Sigmoid colon (tissue), 7 donors: ENCODE results near the gene LEMD2. TPM values are rescaled to one million over a fixed set of nuclear protein-coding genes. Genes with fewer than 3 reads are reported as not detected.

Source experiments
- DNase-seq: peaks from one replicate; pipeline ENCODE4 v3.0.0-alpha.2; 2019
- H3K27ac ChIP-seq, 4 donors: fragments of 200-600 bp; sonication (generic); one replicate each; pipeline ENCODE4 v1.5.1; 2016 to 2019; ENCODE audit warnings: mild to moderate bottlenecking in 1 of 4
- H3K27me3 ChIP-seq, 3 donors: fragments of 200-600 bp; sonication (generic); one replicate each; pipeline ENCODE4 v1.5.1; 2019; ENCODE audit warnings: mild to moderate bottlenecking in 1 of 3
- H3K36me3 ChIP-seq, 4 donors: fragments of 200-600 bp; sonication (generic); one replicate each; pipeline ENCODE4 v1.5.1; 2016 to 2019
- H3K4me1 ChIP-seq, 4 donors: fragments of 200-600 bp; sonication (generic); one replicate each; pipeline ENCODE4 v1.5.1; 2017 to 2019
- H3K4me3 ChIP-seq, 4 donors: fragments of 200-600 bp; sonication (generic); one replicate each; pipeline ENCODE4 v1.5.1; 2017 to 2019; ENCODE audit warnings: mild to moderate bottlenecking in 2 of 4, moderate library complexity in 1 of 4
- H3K9me3 ChIP-seq, 4 donors: fragments of 200-600 bp in 3 of 4; sonication (generic) in 3 of 4; one replicate each; pipeline versions ENCODE4 v1.5.1 to v1.6.1; 2013 to 2019
- EP300 ChIP-seq, 4 donors: sonication (generic); formaldehyde crosslinking; IDR thresholded peaks; one replicate each; pipeline ENCODE4 v1.6.1; 2017; ENCODE audit warnings: antibody characterized with exemption in 4 of 4
- POLR2A ChIP-seq, 2 donors: fragments of 450-650 bp; IDR thresholded peaks; one replicate each; pipeline ENCODE4 v1.6.1; 2016; ENCODE audit warnings: antibody characterized with exemption in 2 of 2, mild to moderate bottlenecking in 2 of 2, moderate library complexity in 2 of 2
- POLR2AphosphoS5 ChIP-seq, 4 donors: sonication (generic); formaldehyde crosslinking; IDR thresholded peaks; one replicate each; pipeline ENCODE4 v1.6.1; 2017; ENCODE audit warnings: antibody characterized with exemption in 4 of 4
- WGBS, 2 donors: extraction: QIAGEN DNeasy Blood & Tissue Kit; methylation state at CpG; one replicate each; pipeline ENCODE4 v1.1.7; 2013; 5-methylcytosine and 5-hydroxymethylcytosine counted together
- intact Hi-C: fragments of 100-400 bp; cut with DNase I; formaldehyde crosslinking; loops from one replicate; pipeline ENCODE4 v1.15.1; 2023
- polyA plus RNA-seq, 3 donors: library from polyadenylated mRNA; stranded (reverse); fragments of 200-250 nt; gene quantifications; one replicate each; pipeline ENCODE4 v1.2.3, GENCODE V29; 2013
- total RNA-seq, 4 donors: library from RNA; depleted of rRNA; stranded (reverse); fragments of >200 nt; gene quantifications; one replicate each; pipeline ENCODE4 v1.1.0, GENCODE V29; 2016
- TF ChIP-seq, protein P1 (sequence below), 4 experiments: fragments of 450-650 bp in 3 of 4; fragments of 200-600 bp in 1 of 4; IDR thresholded peaks; one replicate each; pipeline ENCODE4 v1.5.1; 2016 to 2019; ENCODE audit warnings: antibody characterized with exemption in 4 of 4, mild to moderate bottlenecking in 3 of 4, moderate library complexity in 2 of 4
- donor health status: healthy with polysubstance abuse.
- donor health status: Bipolar disorder and iron deficiency.
- donor health status: healthy.

Gene LEMD2
- total and polyA plus RNA-seq, 7 donors = 17.6 to 71.6 (median 38.3) TPM

DNA sequence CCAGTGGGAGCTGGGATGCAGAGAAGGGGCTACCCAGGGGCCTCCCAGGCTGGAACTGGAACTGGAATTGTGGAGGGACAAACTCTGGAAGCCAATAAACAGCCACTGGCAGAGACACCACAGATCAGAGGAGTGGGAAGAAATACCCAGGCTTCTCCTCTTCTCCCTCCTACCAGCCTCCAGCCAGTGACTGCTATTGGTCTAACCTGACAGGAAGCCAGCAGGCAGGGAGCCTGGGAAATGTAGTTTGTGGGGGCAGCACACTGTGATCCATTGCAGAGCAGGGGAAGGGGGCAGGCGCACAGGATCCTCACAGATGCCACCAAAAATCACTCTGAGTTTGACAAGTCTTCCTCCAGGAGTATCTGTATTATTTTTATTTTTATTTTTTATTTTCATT, 26.9 kb upstream of the LEMD2 start:
- intact Hi-C loops = no loop called here
- no peaks in the 10 kb centered on the region for H3K9me3 ChIP-seq
- peaks cover 0 to 44% (median 22%) of the 10 kb centered on the region in 3 donors for H3K27me3 ChIP-seq
- H3K4me3 ChIP-seq = no peak overlapping the region
- TF ChIP-seq POLR2A (IDR thresholded peaks at IDR 0.05) (no peak), POLR2AphosphoS5 (IDR thresholded peaks at IDR 0.05) (no peak), EP300 (IDR thresholded peaks at IDR 0.05) (no peak)
- TF ChIP-seq, protein P1, sequence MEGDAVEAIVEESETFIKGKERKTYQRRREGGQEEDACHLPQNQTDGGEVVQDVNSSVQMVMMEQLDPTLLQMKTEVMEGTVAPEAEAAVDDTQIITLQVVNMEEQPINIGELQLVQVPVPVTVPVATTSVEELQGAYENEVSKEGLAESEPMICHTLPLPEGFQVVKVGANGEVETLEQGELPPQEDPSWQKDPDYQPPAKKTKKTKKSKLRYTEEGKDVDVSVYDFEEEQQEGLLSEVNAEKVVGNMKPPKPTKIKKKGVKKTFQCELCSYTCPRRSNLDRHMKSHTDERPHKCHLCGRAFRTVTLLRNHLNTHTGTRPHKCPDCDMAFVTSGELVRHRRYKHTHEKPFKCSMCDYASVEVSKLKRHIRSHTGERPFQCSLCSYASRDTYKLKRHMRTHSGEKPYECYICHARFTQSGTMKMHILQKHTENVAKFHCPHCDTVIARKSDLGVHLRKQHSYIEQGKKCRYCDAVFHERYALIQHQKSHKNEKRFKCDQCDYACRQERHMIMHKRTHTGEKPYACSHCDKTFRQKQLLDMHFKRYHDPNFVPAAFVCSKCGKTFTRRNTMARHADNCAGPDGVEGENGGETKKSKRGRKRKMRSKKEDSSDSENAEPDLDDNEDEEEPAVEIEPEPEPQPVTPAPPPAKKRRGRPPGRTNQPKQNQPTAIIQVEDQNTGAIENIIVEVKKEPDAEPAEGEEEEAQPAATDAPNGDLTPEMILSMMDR (IDR thresholded peaks at IDR 0.05) = no peak
- no peak overlapping the region for H3K27ac ChIP-seq
- H3K36me3 ChIP-seq = no peaks in the 10 kb centered on the region
- WGBS, 2 donors = 17 to 62% methylated on average over 1 of the region's 1 CpG
- DNase-seq = no peak
- no peaks in the 10 kb centered on the region for H3K4me1 ChIP-seq

- 67 to 73% methylated on average over 19 of the region's 19 CpGs for WGBS, 2 donors
- no peaks in the 10 kb centered on the region for H3K4me1 ChIP-seq
- H3K4me3 ChIP-seq = no peak overlapping the region
- H3K36me3 ChIP-seq = no peaks in the 10 kb centered on the region
- H3K27me3 ChIP-seq = peaks cover 0 to 46% (median 22%) of the 10 kb centered on the region in 3 donors
- DNase-seq = no peak
- no peak overlapping the region for H3K27ac ChIP-seq
- intact Hi-C loops = no loop called here
- TF ChIP-seq, protein P1 (IDR thresholded peaks at IDR 0.05) = no peak
- no peak for TF ChIP-seq EP300 (IDR thresholded peaks at IDR 0.05)
- no peak for TF ChIP-seq POLR2A (IDR thresholded peaks at IDR 0.05)
- TF ChIP-seq POLR2AphosphoS5 (IDR thresholded peaks at IDR 0.05) = no peak
- H3K9me3 ChIP-seq = no peaks in the 10 kb centered on the region
Measured at GRCh38 chr6:33813990-33814985, 25.4 kb upstream of the LEMD2 start.

DNA sequence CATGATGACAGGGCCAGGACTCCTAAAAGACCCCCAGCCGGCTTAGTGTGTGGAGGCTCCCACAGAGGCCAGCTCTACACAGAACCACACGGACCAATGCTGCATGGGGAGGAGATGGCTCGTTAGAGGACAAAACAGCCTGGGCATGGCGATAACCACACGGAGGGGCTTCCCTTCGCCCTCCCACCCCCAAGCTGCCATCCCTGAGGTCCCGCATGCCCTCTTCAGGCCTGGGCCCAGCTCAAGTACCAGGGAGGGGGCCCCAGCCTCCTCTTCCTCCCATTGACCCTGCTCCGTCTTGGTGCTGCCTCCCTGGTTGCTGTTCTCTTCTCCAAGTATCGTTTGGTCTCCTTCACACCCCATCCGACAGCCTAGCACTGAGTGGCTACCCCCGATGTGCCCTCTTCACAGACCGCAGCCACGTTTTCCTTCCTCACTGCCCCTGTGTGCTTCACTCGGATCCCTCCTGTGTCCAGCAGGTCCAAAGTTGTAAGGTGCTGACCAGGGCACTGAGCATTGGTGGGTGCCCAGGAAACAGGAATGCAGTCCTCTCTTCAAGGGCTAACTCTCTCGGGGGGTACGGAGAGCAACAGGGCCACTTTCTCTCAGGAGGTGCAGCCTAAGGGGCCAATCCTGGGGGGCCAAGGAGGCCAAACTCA, 24.4 kb upstream of the LEMD2 start:
- intact Hi-C loops = no loop called here
- Histone ChIP-seq H3K9me3 (no peaks in the 10 kb centered on the region), H3K27ac (no peak overlapping the region), H3K36me3 (no peaks in the 10 kb centered on the region), H3K27me3 (peaks cover 0 to 55% (median 22%) of the 10 kb centered on the region in 3 donors), H3K4me3 (no peak overlapping the region), H3K4me1 (no peaks in the 10 kb centered on the region)
- WGBS, 2 donors = 71 to 72% methylated on average over 16 of the region's 16 CpGs
- no peak for DNase-seq
- TF ChIP-seq, protein P1 (IDR thresholded peaks at IDR 0.05) = no peak
- TF ChIP-seq POLR2A (IDR thresholded peaks at IDR 0.05) = no peak
- TF ChIP-seq POLR2AphosphoS5 (IDR thresholded peaks at IDR 0.05) = no peak
- TF ChIP-seq EP300 (IDR thresholded peaks at IDR 0.05) = no peak

- H3K9me3 ChIP-seq = no peaks in the 10 kb centered on the region
- no peak for DNase-seq
- no peaks in the 10 kb centered on the region for H3K36me3 ChIP-seq
- H3K4me3 ChIP-seq = no peak overlapping the region
- no peaks in the 10 kb centered on the region for H3K4me1 ChIP-seq
- 5 to 8% methylated on average over 11 of the region's 11 CpGs for WGBS, 2 donors
- H3K27me3 ChIP-seq = peaks cover 4 to 62% (median 26%) of the 10 kb centered on the region in 3 donors
- intact Hi-C loops = no loop called here
- TF ChIP-seq, protein P1 (IDR thresholded peaks at IDR 0.05) = peak in 1 of 4 experiments; percentile 34
- TF ChIP-seq POLR2A (IDR thresholded peaks at IDR 0.05) = no peak
- TF ChIP-seq POLR2AphosphoS5 (IDR thresholded peaks at IDR 0.05) = no peak
- TF ChIP-seq EP300 (IDR thresholded peaks at IDR 0.05) = no peak
- no peak overlapping the region for H3K27ac ChIP-seq
Measured at GRCh38 chr6:33812669-33813068, 23.7 kb upstream of the LEMD2 start.
